Measurements from ENCODE around the gene SNX5. TPM values are rescaled to one million over a fixed set of nuclear protein-coding genes. Genes with fewer than 3 reads are reported as not detected.

The SNX5 gene
- total RNA-seq, 2 experiments from 2014 or later, result 58.3 to 60.3 TPM

GRCh38 chr20:17895641-17896171 is 72.9 kb downstream of the SNX5 start:
- intact Hi-C loops (cut with DNase I, micrococcal nuclease), result loop anchor here (10.0 kb wide), 2 partner anchors 241 to 1091 kb away; no protein-coding TSS in a partner anchor
- Histone ChIP-seq H3K4me1 (ENCODE audit: insufficient read depth, low read length) (peaks cover 10% of the 10 kb centered on the region), H3K9me3 (ENCODE audit: control insufficient read depth in 1 of 2, insufficient read depth in 1 of 2, low read length in 2 of 2) (no peaks in the 10 kb centered on the region), H3K27me3 (ENCODE audit: control insufficient read depth in 1 of 2, insufficient read depth in 2 of 2, low read length in 2 of 2) (peaks cover 0 to 10% of the 10 kb centered on the region in 2 experiments), H3K4me3 (ENCODE audit: low read length) (no peak overlapping the region), H3K36me3 (ENCODE audit: insufficient read depth, low read length) (no peaks in the 10 kb centered on the region), H3K27ac (ENCODE audit: low read depth in 1 of 2, low read length in 2 of 2) (no peak overlapping the region)
- Mint-ChIP-seq H3K27me3 (peaks cover 32% of the 10 kb centered on the region), H3K9me3 (no peaks in the 10 kb centered on the region), H3K27ac (no peak overlapping the region), H3K36me3 (ENCODE audit: low read depth) (no peaks in the 10 kb centered on the region), H3K4me1 (ENCODE audit: low read depth) (peaks cover 11% of the 10 kb centered on the region), H3K4me3 (no peak overlapping the region)
- ATAC-seq (ENCODE audit: poor library complexity) (no peak), DNase-seq (peak in 4 of 14 experiments; percentile 10 to 57 (median 42))
- ChIA-PET POLR2A (interaction anchor here (0.6 kb wide), 1 partner anchor 267 kb away, joined by 3 read pairs; no protein-coding TSS in a partner anchor), CTCF (interaction anchor here (1.2 kb wide), 1 partner anchor 359 kb away, joined by 3 read pairs; no protein-coding TSS in a partner anchor)
- TF ChIP-seq, protein P1, sequence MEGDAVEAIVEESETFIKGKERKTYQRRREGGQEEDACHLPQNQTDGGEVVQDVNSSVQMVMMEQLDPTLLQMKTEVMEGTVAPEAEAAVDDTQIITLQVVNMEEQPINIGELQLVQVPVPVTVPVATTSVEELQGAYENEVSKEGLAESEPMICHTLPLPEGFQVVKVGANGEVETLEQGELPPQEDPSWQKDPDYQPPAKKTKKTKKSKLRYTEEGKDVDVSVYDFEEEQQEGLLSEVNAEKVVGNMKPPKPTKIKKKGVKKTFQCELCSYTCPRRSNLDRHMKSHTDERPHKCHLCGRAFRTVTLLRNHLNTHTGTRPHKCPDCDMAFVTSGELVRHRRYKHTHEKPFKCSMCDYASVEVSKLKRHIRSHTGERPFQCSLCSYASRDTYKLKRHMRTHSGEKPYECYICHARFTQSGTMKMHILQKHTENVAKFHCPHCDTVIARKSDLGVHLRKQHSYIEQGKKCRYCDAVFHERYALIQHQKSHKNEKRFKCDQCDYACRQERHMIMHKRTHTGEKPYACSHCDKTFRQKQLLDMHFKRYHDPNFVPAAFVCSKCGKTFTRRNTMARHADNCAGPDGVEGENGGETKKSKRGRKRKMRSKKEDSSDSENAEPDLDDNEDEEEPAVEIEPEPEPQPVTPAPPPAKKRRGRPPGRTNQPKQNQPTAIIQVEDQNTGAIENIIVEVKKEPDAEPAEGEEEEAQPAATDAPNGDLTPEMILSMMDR (IDR thresholded peaks at IDR 0.05), result no peak

- no peak for ATAC-seq (ENCODE audit: poor library complexity)
- Mint-ChIP-seq H3K27me3 (peaks cover 28% of the 10 kb centered on the region), H3K27ac (no peak overlapping the region), H3K4me1 (ENCODE audit: low read depth) (peaks cover 11% of the 10 kb centered on the region), H3K36me3 (ENCODE audit: low read depth) (no peaks in the 10 kb centered on the region), H3K4me3 (no peak overlapping the region), H3K9me3 (no peaks in the 10 kb centered on the region)
- Histone ChIP-seq H3K9me3 (ENCODE audit: control insufficient read depth in 1 of 2, insufficient read depth in 1 of 2, low read length in 2 of 2) (peaks cover 0 to 8% of the 10 kb centered on the region in 2 experiments), H3K36me3 (ENCODE audit: insufficient read depth, low read length) (no peaks in the 10 kb centered on the region), H3K4me3 (ENCODE audit: low read length) (no peak overlapping the region), H3K27me3 (ENCODE audit: control insufficient read depth in 1 of 2, insufficient read depth in 2 of 2, low read length in 2 of 2) (peaks cover 5 to 10% of the 10 kb centered on the region in 2 experiments), H3K4me1 (ENCODE audit: insufficient read depth, low read length) (peaks cover 10% of the 10 kb centered on the region), H3K27ac (ENCODE audit: low read depth in 1 of 2, low read length in 2 of 2) (no peak overlapping the region)
- ChIA-PET POLR2A (no interaction called here), CTCF (no interaction called here)
- no peak for DNase-seq
- TF ChIP-seq, protein P1 (IDR thresholded peaks at IDR 0.05), result no peak
- intact Hi-C loops (cut with DNase I, micrococcal nuclease), result loop anchor here (10.0 kb wide), 2 partner anchors 239 to 1089 kb away; no protein-coding TSS in a partner anchor
Observed at GRCh38 chr20:17893445-17893844, 75.1 kb downstream of the SNX5 start.

- intact Hi-C loops (cut with DNase I, micrococcal nuclease), result loop anchor here (10.0 kb wide), 2 partner anchors 238 to 1088 kb away; no protein-coding TSS in a partner anchor
- Mint-ChIP-seq H3K9me3 (no peaks in the 10 kb centered on the region), H3K36me3 (ENCODE audit: low read depth) (no peaks in the 10 kb centered on the region), H3K4me1 (ENCODE audit: low read depth) (peaks cover 11% of the 10 kb centered on the region), H3K27ac (no peak overlapping the region), H3K4me3 (no peak overlapping the region), H3K27me3 (peaks cover 25% of the 10 kb centered on the region)
- Histone ChIP-seq H3K27ac (ENCODE audit: low read depth in 1 of 2, low read length in 2 of 2) (no peak overlapping the region), H3K4me1 (ENCODE audit: insufficient read depth, low read length) (peaks cover 10% of the 10 kb centered on the region), H3K9me3 (ENCODE audit: control insufficient read depth in 1 of 2, insufficient read depth in 1 of 2, low read length in 2 of 2) (peaks cover 0 to 8% of the 10 kb centered on the region in 2 experiments), H3K27me3 (ENCODE audit: control insufficient read depth in 1 of 2, insufficient read depth in 2 of 2, low read length in 2 of 2) (peaks cover 5 to 10% of the 10 kb centered on the region in 2 experiments), H3K4me3 (ENCODE audit: low read length) (no peak overlapping the region), H3K36me3 (ENCODE audit: insufficient read depth, low read length) (no peaks in the 10 kb centered on the region)
- CTCF ChIA-PET, result no interaction called here
- ATAC-seq (ENCODE audit: poor library complexity) (no peak), DNase-seq (no peak)
- POLR2A ChIA-PET, result no interaction called here
- TF ChIP-seq, protein P1 (IDR thresholded peaks at IDR 0.05), result no peak
Observed at GRCh38 chr20:17892189-17892938, 76.2 kb downstream of the SNX5 start.

Other genes with a start within 250 kb of the SNX5 start
- gene MGME1, start 224 bp upstream of the SNX5 start, total RNA-seq, result 1 to 10 TPM; 4.5 to 4.6 TPM
- not detected for gene OVOL2, start 89.1 kb upstream of the SNX5 start, total RNA-seq
- 1 to 10 TPM; 8.5 to 9.4 TPM for gene KAT14, start 169.1 kb upstream of the SNX5 start, total RNA-seq
- gene PET117, start 169.1 kb upstream of the SNX5 start, total RNA-seq, result 10 to 100 TPM; 13.6 to 14.6 TPM